Dendritic cell treated with granulocyte-macrophage colony-stimulating factor and Interleukin-4, amounts not matched to agents 40 ng/mL and 50 ng/mL, for 4 days (primary cell): ENCODE measurements around the gene GNAS.

Source experiments
- H3K27ac Mint-ChIP-seq: one replicate; pipeline ENCODE4 v1.8.0; 2022; ENCODE audit warnings: mild to moderate bottlenecking, mixed read lengths
- H3K27me3 Mint-ChIP-seq: one replicate; pipeline ENCODE4 v1.8.0; 2022; ENCODE audit warnings: mild to moderate bottlenecking, mixed read lengths
- H3K36me3 Mint-ChIP-seq: one replicate; pipeline ENCODE4 v1.8.0; 2022; ENCODE audit warnings: low read depth, mixed read lengths
- H3K4me1 Mint-ChIP-seq: one replicate; pipeline ENCODE4 v1.8.0; 2022; ENCODE audit warnings: low read depth, mixed read lengths
- H3K4me3 Mint-ChIP-seq: one replicate; pipeline ENCODE4 v1.8.0; 2022; ENCODE audit warnings: mild to moderate bottlenecking, moderate library complexity, mixed read lengths
- H3K9me3 Mint-ChIP-seq: one replicate; pipeline ENCODE4 v1.8.0; 2022; ENCODE audit warnings: mixed read lengths
- intact Hi-C: fragments of 100-400 bp; cut with micrococcal nuclease; formaldehyde crosslinking; loops from one replicate; pipeline ENCODE4 v1.15.0; 2022

The GNAS gene

DNA sequence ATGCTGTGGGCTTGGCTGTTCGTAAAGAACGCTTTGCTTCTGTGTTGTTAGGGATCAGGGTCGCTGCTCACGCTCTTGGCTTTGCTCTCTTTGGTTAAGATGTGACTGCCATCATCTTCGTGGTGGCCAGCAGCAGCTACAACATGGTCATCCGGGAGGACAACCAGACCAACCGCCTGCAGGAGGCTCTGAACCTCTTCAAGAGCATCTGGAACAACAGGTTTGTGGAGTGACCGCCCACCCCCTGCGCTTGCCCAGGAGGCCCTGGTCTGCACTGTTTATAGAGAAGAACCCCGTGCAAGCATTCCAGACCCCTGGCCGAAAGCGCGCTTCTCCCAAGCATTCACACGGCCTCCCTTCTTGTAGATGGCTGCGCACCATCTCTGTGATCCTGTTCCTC, 57.1 kb downstream of the GNAS start:
- peaks cover 27% of the 10 kb centered on the region for H3K4me1 Mint-ChIP-seq
- H3K27ac Mint-ChIP-seq = no peak overlapping the region
- no peaks in the 10 kb centered on the region for H3K9me3 Mint-ChIP-seq
- H3K4me3 Mint-ChIP-seq = no peak overlapping the region
- H3K27me3 Mint-ChIP-seq = no peaks in the 10 kb centered on the region
- intact Hi-C loops = no loop called here
- H3K36me3 Mint-ChIP-seq = peaks cover 74% of the 10 kb centered on the region

GRCh38 chr20:58910473-58910872, 58.0 kb downstream of the GNAS start:
- Mint-ChIP-seq H3K27me3 (no peaks in the 10 kb centered on the region), H3K9me3 (no peaks in the 10 kb centered on the region), H3K4me1 (peaks cover 27% of the 10 kb centered on the region), H3K4me3 (no peak overlapping the region), H3K27ac (no peak overlapping the region), H3K36me3 (peaks cover 65% of the 10 kb centered on the region)
- intact Hi-C loops = no loop called here

GRCh38 chr20:58911309-58911708, 58.8 kb downstream of the GNAS start:
- intact Hi-C loops = no loop called here
- H3K4me1 Mint-ChIP-seq = peaks cover 21% of the 10 kb centered on the region
- H3K36me3 Mint-ChIP-seq = peaks cover 57% of the 10 kb centered on the region
- H3K27me3 Mint-ChIP-seq = no peaks in the 10 kb centered on the region
- no peak overlapping the region for H3K4me3 Mint-ChIP-seq
- no peak overlapping the region for H3K27ac Mint-ChIP-seq
- H3K9me3 Mint-ChIP-seq = no peaks in the 10 kb centered on the region

GRCh38 chr20:58911970-58912369, 59.5 kb downstream of the GNAS start:
- Mint-ChIP-seq H3K4me1 (peaks cover 15% of the 10 kb centered on the region), H3K36me3 (peaks cover 50% of the 10 kb centered on the region), H3K4me3 (no peak overlapping the region), H3K9me3 (no peaks in the 10 kb centered on the region), H3K27me3 (no peaks in the 10 kb centered on the region), H3K27ac (no peak overlapping the region)
- intact Hi-C loops = no loop called here

- intact Hi-C loops = no loop called here
- H3K36me3 Mint-ChIP-seq = peaks cover 39% of the 10 kb centered on the region
- H3K27me3 Mint-ChIP-seq = no peaks in the 10 kb centered on the region
- H3K9me3 Mint-ChIP-seq = no peaks in the 10 kb centered on the region
- peaks cover 3% of the 10 kb centered on the region for H3K4me1 Mint-ChIP-seq
- no peak overlapping the region for H3K27ac Mint-ChIP-seq
- no peak overlapping the region for H3K4me3 Mint-ChIP-seq
These were observed 60.6 kb downstream of the GNAS start for GRCh38 chr20:58913079-58913478.

GRCh38 chr20:58918621-58919020, 66.1 kb downstream of the GNAS start:
- H3K4me3 Mint-ChIP-seq = no peak overlapping the region
- H3K27ac Mint-ChIP-seq = no peak overlapping the region
- peaks cover 10% of the 10 kb centered on the region for H3K4me1 Mint-ChIP-seq
- H3K36me3 Mint-ChIP-seq = no peaks in the 10 kb centered on the region
- intact Hi-C loops = no loop called here
- H3K9me3 Mint-ChIP-seq = no peaks in the 10 kb centered on the region
- peaks cover 2% of the 10 kb centered on the region for H3K27me3 Mint-ChIP-seq

DNA sequence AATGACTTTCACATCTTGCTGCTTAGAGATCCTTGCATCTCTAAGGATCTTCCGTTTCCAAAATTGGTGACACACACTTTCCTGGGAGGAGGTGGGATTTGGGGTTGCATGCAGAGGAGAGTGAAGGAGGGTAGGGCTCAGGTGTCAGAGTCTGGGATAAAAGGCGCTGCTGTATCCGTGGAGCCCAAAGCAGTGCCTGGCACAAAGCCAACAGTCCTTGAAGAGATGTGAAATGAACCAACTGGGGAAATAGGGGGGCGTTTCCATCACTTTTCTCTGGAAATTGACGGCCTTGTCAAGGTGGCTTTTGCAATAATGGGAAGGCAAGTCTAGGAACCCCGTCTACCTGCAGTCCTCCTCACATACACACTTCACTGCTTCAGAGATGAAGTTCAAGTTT, 69.0 kb downstream of the GNAS start:
- H3K27ac Mint-ChIP-seq = no peak overlapping the region
- peaks cover 10% of the 10 kb centered on the region for H3K4me1 Mint-ChIP-seq
- H3K27me3 Mint-ChIP-seq = peaks cover 2% of the 10 kb centered on the region
- H3K9me3 Mint-ChIP-seq = no peaks in the 10 kb centered on the region
- no peak overlapping the region for H3K4me3 Mint-ChIP-seq
- no peaks in the 10 kb centered on the region for H3K36me3 Mint-ChIP-seq
- intact Hi-C loops = no loop called here

DNA sequence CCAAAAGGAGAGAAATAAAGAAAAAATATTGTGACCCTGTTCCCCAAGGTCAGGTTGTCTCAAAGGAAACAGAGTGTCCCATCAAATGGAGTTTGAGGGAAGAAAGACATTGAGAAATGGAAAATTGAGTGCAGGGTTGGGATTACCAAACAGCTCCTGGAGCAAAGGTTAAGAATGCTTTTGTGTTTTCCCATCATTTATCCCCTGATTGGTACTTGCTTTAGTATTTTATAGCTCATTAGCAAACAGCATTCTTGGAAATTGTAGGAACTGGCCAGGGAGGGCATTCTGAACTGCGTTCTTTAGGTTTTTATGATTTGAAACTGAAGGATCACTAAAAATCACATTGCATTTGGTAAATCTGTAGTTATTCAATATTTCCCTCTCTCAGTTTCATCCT, 69.5 kb downstream of the GNAS start:
- intact Hi-C loops = no loop called here
- peaks cover 10% of the 10 kb centered on the region for H3K4me1 Mint-ChIP-seq
- H3K9me3 Mint-ChIP-seq = no peaks in the 10 kb centered on the region
- H3K27me3 Mint-ChIP-seq = peaks cover 2% of the 10 kb centered on the region
- H3K36me3 Mint-ChIP-seq = no peaks in the 10 kb centered on the region
- H3K4me3 Mint-ChIP-seq = no peak overlapping the region
- H3K27ac Mint-ChIP-seq = no peak overlapping the region

DNA sequence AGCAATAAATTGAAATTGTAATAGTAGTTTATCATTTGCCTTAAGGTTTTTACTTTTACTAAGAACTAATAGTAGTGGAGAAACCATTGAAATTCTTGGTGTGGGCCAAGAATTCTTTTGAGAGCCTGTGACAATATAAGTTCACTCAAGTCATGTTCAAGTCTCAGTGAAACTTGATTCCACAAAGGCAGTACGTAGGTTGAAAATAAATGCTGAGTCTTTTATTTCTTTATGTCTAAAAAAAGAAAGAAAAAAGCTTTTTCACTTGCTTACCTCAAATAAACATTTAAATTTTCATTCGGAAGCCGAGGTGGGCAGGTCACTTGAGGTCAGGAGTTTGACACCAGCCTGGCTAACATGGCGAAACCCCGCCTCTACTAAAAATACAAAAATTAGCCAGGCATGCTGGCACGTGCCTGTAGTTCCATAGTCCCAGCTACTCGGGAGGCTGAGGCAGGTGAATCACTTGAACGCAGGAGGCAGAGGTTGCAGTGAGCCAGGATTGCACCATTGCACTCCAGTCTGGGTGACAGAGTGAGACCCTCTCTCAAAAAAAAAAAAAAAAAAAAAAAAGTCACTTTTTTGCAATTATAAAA, 70.7 kb downstream of the GNAS start:
- H3K4me1 Mint-ChIP-seq = peaks cover 10% of the 10 kb centered on the region
- H3K4me3 Mint-ChIP-seq = no peak overlapping the region
- H3K36me3 Mint-ChIP-seq = no peaks in the 10 kb centered on the region
- intact Hi-C loops = no loop called here
- peaks cover 2% of the 10 kb centered on the region for H3K27me3 Mint-ChIP-seq
- no peaks in the 10 kb centered on the region for H3K9me3 Mint-ChIP-seq
- H3K27ac Mint-ChIP-seq = no peak overlapping the region

GRCh38 chr20:58926802-58927489, 74.4 kb downstream of the GNAS start:
- peaks cover 11% of the 10 kb centered on the region for H3K4me1 Mint-ChIP-seq

DNA sequence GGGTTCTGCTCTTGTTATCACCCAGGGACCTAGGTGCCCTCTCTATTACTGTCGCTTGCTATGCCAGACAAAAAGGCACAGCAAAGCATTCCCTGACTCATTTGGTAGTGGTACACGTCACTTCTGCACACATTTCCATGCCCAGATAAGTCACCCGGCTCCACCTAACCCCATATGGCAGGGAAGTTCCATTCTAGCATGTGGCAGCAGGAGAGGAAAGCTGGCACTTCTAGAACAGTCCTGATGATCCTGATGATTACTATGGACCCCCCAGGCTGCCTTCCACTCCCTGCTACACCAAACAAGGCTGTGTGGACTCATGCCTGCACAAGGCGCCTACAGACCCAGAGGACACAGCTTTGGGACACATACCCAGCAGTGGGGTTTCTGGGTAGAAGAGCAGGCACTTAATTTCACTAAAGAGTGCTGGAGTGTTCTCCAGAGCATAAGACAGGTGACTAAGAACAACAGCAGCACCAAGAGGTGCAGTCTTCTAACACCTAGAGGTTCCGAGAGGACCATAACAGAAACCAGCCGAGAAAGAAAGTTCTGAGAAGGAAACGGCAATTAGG, 75.1 kb downstream of the GNAS start:
- Mint-ChIP-seq H3K4me3 (no peak overlapping the region), H3K27ac (no peak overlapping the region), H3K27me3 (no peaks in the 10 kb centered on the region), H3K9me3 (no peaks in the 10 kb centered on the region), H3K36me3 (no peaks in the 10 kb centered on the region), H3K4me1 (peaks cover 11% of the 10 kb centered on the region)
- intact Hi-C loops = no loop called here

More at GRCh38 chr20:58926802-58927489, 74.4 kb downstream of the GNAS start:
- no peaks in the 10 kb centered on the region for H3K27me3 Mint-ChIP-seq
- H3K27ac Mint-ChIP-seq = no peak overlapping the region
- intact Hi-C loops = no loop called here
- H3K4me3 Mint-ChIP-seq = no peak overlapping the region
- no peaks in the 10 kb centered on the region for H3K36me3 Mint-ChIP-seq
- H3K9me3 Mint-ChIP-seq = no peaks in the 10 kb centered on the region

DNA sequence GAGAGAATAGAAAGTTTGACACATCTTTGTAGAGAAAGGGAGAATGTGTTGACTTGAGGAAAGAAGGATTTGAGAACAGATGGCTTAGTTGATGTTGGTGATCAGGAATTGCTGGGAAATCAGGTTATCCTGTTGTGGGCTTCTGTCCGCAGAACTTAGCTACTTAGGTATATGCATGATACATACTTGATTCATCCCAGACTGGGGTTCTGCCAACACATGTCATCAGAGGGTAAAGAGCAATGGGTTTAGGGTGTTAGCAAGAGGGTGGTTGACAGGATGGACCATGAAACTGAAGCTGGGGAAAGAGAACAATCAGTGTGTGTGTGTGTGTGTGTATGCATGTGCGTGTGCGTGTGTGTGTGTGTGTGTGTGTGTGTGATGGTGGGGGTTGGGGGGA, 78.0 kb downstream of the GNAS start:
- Mint-ChIP-seq H3K27me3 (peaks cover 5% of the 10 kb centered on the region), H3K36me3 (no peaks in the 10 kb centered on the region), H3K27ac (no peak overlapping the region), H3K4me3 (no peak overlapping the region), H3K9me3 (no peaks in the 10 kb centered on the region), H3K4me1 (peaks cover 11% of the 10 kb centered on the region)
- intact Hi-C loops = no loop called here

DNA sequence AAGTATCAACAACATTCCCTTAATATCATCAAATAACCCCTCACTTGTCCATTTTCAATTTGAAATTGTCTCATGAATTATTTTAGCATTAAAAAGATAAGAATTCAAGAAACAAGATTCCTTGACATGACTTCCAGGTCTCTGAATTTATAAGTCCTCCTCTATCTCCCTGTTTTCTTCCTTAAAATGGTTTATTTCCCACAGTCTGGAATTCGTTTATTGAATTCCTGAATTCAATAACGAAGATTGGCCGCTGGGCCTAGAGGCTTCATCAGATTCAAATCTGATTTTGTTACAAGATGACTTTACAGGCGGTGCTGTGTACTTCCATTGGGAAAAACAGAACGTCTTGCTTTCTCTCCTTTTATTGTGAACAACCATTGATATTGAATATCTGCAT, 79.7 kb downstream of the GNAS start:
- Mint-ChIP-seq H3K27ac (no peak overlapping the region), H3K4me1 (peaks cover 11% of the 10 kb centered on the region), H3K27me3 (peaks cover 5% of the 10 kb centered on the region), H3K9me3 (peaks cover 8% of the 10 kb centered on the region), H3K36me3 (no peaks in the 10 kb centered on the region), H3K4me3 (no peak overlapping the region)
- intact Hi-C loops = no loop called here

GRCh38 chr20:58938078-58938477, 85.6 kb downstream of the GNAS start:
- peaks cover 5% of the 10 kb centered on the region for H3K27me3 Mint-ChIP-seq
- H3K27ac Mint-ChIP-seq = no peak overlapping the region
- H3K9me3 Mint-ChIP-seq = peaks cover 8% of the 10 kb centered on the region
- intact Hi-C loops = no loop called here
- no peaks in the 10 kb centered on the region for H3K36me3 Mint-ChIP-seq
- H3K4me3 Mint-ChIP-seq = no peak overlapping the region
- peaks cover 9% of the 10 kb centered on the region for H3K4me1 Mint-ChIP-seq

- intact Hi-C loops = no loop called here
- peaks cover 9% of the 10 kb centered on the region for H3K4me1 Mint-ChIP-seq
- H3K27ac Mint-ChIP-seq = no peak overlapping the region
- H3K9me3 Mint-ChIP-seq = peaks cover 8% of the 10 kb centered on the region
- no peaks in the 10 kb centered on the region for H3K36me3 Mint-ChIP-seq
- H3K4me3 Mint-ChIP-seq = no peak overlapping the region
- peaks cover 5% of the 10 kb centered on the region for H3K27me3 Mint-ChIP-seq
These were observed 86.0 kb downstream of the GNAS start for GRCh38 chr20:58938541-58938940.
